PFSK-1 (cell line): Measurements from ENCODE around the gene PTGFR.

ENCODE experiments used
- FOXP2 ChIP-seq: optimal IDR thresholded peaks from 2 replicates; pipeline ENCODE3; 2011; ENCODE audit warnings: borderline replicate concordance, control low read depth, inconsistent platforms; ENCODE audit not compliant: insufficient read depth; ENCODE audit errors: extremely low read length, extremely low read depth
- POLR2AphosphoS5 ChIP-seq: IDR thresholded peaks from 2 replicates; pipeline ENCODE4 v1.6.1; 2012; ENCODE audit warnings: low read depth, mild to moderate bottlenecking, control low read depth, low read length, moderate library complexity
- SIN3A ChIP-seq: IDR thresholded peaks from 2 replicates; pipeline ENCODE4 v1.6.1; 2012; ENCODE audit warnings: mild to moderate bottlenecking, low read length, moderate library complexity, borderline replicate concordance; ENCODE audit not compliant: insufficient read depth
- TAF1 ChIP-seq: IDR thresholded peaks from 2 replicates; pipeline ENCODE4 v1.6.1; 2012; ENCODE audit warnings: low read length, control low read depth, borderline replicate concordance; ENCODE audit not compliant: insufficient read depth
- TF ChIP-seq, protein P1 (sequence below), 2 experiments: IDR thresholded peaks; 2 replicates each; pipeline versions ENCODE4 v1.6.1 to v1.8.0; 2011 to 2012; ENCODE audit warnings: low read depth in 2 of 2, low read length in 2 of 2, control low read depth in 1 of 2, inconsistent platforms in 1 of 2, mild to moderate bottlenecking in 1 of 2, moderate library complexity in 1 of 2; ENCODE audit not compliant: insufficient read depth in 1 of 2

PTGFR gene

DNA sequence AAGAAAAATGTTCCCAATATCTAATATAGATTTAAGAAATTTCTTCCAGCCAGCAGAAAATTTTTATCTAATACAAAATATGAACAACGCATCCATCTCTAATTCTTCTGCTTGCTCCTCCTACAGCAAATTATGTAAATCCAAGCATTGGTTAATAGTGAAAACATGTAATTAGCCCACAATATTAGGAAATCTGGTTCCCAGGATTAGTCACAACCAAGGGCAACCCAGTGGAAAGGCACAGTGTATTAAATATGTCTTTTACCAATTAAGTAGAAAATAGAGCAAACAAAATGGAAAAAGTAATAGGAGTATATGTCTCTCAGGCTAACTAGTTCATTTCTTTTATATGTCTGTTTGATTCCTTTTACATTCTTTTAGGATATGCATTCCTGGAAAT lies 70.0 kb downstream of the PTGFR start:
- TF ChIP-seq, protein P1, sequence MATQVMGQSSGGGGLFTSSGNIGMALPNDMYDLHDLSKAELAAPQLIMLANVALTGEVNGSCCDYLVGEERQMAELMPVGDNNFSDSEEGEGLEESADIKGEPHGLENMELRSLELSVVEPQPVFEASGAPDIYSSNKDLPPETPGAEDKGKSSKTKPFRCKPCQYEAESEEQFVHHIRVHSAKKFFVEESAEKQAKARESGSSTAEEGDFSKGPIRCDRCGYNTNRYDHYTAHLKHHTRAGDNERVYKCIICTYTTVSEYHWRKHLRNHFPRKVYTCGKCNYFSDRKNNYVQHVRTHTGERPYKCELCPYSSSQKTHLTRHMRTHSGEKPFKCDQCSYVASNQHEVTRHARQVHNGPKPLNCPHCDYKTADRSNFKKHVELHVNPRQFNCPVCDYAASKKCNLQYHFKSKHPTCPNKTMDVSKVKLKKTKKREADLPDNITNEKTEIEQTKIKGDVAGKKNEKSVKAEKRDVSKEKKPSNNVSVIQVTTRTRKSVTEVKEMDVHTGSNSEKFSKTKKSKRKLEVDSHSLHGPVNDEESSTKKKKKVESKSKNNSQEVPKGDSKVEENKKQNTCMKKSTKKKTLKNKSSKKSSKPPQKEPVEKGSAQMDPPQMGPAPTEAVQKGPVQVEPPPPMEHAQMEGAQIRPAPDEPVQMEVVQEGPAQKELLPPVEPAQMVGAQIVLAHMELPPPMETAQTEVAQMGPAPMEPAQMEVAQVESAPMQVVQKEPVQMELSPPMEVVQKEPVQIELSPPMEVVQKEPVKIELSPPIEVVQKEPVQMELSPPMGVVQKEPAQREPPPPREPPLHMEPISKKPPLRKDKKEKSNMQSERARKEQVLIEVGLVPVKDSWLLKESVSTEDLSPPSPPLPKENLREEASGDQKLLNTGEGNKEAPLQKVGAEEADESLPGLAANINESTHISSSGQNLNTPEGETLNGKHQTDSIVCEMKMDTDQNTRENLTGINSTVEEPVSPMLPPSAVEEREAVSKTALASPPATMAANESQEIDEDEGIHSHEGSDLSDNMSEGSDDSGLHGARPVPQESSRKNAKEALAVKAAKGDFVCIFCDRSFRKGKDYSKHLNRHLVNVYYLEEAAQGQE (IDR thresholded peaks at IDR 0.05; ENCODE audit: insufficient read depth in 1 of 2, low read depth in 2 of 2, low read length in 2 of 2) = no peak
- TF ChIP-seq SIN3A = no peak
- TF ChIP-seq FOXP2 = no peak
- TF ChIP-seq TAF1 = no peak

DNA sequence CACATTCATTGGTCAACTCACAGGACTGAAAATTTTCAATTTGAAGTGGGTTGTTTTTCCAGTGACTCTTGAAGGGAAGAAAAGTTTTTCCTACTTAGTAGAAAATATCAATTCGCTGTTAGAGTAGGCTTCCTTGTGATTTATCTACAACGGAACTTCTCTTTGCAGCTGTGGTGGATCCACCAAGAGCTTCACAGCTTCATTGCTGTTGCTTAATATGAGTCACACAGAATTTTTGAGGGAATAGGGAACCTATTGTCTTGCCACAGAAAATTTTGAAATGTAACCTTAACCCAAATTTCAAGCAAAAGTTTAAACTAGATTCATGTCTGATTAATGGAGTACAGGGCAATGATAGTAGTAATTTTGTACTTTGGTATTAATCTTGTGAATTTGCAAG lies 71.1 kb downstream of the PTGFR start:
- TF ChIP-seq POLR2AphosphoS5 = no peak
- no peak for TF ChIP-seq FOXP2
- TF ChIP-seq TAF1 = no peak
- TF ChIP-seq, protein P1 (IDR thresholded peaks at IDR 0.05; ENCODE audit: insufficient read depth in 1 of 2, low read depth in 2 of 2, low read length in 2 of 2) = no peak
- no peak for TF ChIP-seq SIN3A

DNA sequence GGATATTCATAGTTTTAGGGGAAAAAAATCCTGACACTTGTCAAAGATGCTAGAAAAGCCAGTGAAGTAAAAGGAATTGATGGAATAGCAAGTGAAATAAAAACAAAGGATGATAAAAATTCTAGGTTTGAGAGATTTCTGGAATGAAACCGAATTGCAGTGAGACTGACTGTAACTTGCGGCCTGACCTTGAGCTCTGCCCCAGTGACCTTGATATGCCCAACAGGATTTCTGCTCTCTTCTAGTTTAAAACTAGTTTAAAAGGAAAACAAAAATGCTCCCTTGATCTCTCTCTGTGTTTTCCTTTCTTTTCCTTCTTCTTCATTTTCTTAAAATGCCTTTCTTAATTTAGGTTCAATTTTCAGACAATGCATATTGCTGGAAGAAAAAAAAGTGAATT lies 74.6 kb downstream of the PTGFR start:
- TF ChIP-seq, protein P1 (IDR thresholded peaks at IDR 0.05; ENCODE audit: insufficient read depth in 1 of 2, low read depth in 2 of 2, low read length in 2 of 2) = no peak
- TF ChIP-seq SIN3A (no peak), FOXP2 (no peak), POLR2AphosphoS5 (no peak), TAF1 (no peak)

DNA sequence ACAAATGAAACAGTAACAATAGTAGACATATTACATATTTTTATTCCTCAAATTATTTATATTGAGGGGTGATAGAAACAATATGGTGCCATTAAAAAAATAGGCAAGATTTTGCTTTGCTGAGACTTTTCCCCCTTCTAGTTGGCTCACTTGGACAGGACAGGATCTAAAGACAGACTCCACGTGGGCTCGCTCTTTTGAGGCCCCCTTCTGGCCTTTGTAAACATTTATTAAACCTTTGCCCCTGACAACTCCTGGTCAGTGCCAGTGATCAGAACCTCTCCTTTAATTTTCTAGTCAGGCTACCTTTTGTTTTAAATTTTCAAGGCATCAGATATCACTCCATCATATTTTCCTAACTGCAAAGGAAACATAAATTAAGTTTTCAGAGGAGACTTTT lies 79.8 kb downstream of the PTGFR start:
- TF ChIP-seq, protein P1 (IDR thresholded peaks at IDR 0.05; ENCODE audit: insufficient read depth in 1 of 2, low read depth in 2 of 2, low read length in 2 of 2) = no peak
- no peak for TF ChIP-seq SIN3A
- no peak for TF ChIP-seq FOXP2

DNA sequence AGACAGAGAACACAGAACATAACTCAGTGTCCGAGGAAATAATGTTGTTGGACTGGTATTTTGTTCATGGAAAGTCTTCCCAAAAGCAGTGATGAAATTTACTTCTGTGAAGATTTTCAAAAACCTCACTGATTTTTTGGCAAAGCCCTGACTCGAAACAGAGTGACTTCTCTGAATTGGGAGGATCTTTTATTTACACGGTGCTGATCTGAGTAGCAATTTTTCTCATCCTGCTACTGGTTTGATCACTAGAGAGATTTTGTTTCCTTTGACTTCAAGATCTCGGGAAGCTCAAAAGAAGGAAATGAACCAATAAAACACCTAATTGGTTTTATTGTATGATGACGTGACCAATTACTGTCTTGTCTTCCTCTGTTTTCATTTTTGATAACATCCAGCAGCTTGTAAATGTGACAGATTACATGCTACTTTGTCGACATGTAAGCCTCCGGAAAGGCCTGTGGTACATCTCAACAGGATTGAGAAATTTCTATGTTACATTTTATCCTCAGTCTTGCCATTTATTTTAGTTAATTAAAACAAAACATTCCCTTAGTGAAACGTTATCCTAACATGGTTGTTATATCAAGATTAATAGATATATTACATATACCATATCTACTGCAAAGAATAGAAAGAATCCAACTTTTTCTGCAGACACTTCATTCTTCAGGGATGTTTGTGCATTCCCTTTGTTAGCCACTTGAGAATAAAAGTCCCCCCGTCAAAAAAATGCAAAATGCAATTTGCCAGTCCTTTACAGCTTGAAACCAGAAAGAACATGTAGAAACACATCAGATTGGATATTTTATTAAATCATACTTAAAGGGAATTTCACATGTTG lies 86.7 kb downstream of the PTGFR start:
- TF ChIP-seq, protein P1 (IDR thresholded peaks at IDR 0.05; ENCODE audit: insufficient read depth in 1 of 2, low read depth in 2 of 2, low read length in 2 of 2) = no peak
- no peak for TF ChIP-seq FOXP2
- no peak for TF ChIP-seq TAF1
- TF ChIP-seq SIN3A = no peak
- TF ChIP-seq POLR2AphosphoS5 = no peak
